Astrocyte of the hippocampus (primary cell): ENCODE results near the gene PPP1R3G.
A peak's percentile ranks its signal among the peaks of the same experiment; 100 is the strongest.
"Not testable (repeated sequence)": the region's sequence is repeated elsewhere in the genome, so short reads cannot be mapped to it uniquely, and the experiment has no call there.

ENCODE experiments used
- DNase-seq: peaks from one replicate; pipeline ENCODE4 v3.0.0; 2011; ENCODE audit warnings: low read depth, low spot score

Gene PPP1R3G

GRCh38 chr6:5084781-5085647, at the start of gene PPP1R3G:
Gene PPP1R3G (plus strand): TSS chr6:5085341. CDS start chr6:5085486, 145 bp downstream.
- peak; percentile 76 for DNase-seq

GRCh38 chr6:5036269-5036668, 48.9 kb upstream of the PPP1R3G start:
- DNase-seq = peak; percentile 67

GRCh38 chr6:5041955-5042354, 43.2 kb upstream of the PPP1R3G start:
- DNase-seq = no peak

- no peak for DNase-seq
These were observed 42.7 kb upstream of the PPP1R3G start for GRCh38 chr6:5042436-5042835.

- DNase-seq = no peak
These were observed 40.3 kb upstream of the PPP1R3G start for GRCh38 chr6:5044866-5045265.

DNA sequence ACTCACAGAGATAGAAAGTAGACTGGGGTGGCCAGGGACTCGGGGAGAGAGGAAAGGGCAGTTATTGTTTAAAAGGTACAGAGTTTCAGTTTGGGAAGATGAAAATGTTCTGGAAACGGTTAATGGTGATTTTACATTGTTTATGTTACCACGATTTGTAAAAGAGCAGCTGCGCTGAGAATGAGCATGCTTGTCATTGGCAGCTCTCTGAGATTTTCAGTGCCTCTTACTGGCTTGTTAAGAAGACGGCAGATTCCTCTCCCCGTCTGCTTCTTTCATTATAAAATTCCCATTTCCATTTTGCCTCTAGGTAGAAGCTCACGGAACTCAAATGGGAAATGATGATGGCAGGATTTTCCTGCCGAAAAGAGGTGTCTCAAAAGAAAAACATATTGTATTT, 39.7 kb upstream of the PPP1R3G start:
- DNase-seq = no peak

GRCh38 chr6:5046430-5046829, 38.7 kb upstream of the PPP1R3G start:
- DNase-seq = no peak

DNA sequence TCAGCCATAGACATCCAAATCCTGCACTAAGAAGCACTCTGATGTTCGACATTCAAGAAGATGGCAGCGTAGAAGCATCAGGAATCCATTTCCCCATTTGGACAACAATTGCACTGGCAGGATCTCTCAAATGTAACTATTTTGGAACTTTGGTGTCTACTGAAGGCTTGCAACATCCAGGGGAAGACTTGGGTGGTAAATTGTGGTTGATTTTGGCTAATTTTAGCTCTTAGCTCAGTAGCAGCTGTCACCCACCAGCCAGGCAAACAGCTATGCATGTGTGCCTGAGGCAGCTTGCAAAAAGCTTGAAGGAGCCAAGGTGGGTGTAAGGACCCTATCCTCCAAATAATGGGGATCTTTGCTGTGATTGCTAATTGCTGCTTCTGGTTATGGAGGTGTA, 35.1 kb upstream of the PPP1R3G start:
- DNase-seq = no peak

- DNase-seq = no peak
These were observed 33.7 kb upstream of the PPP1R3G start for GRCh38 chr6:5051394-5051793.

DNA sequence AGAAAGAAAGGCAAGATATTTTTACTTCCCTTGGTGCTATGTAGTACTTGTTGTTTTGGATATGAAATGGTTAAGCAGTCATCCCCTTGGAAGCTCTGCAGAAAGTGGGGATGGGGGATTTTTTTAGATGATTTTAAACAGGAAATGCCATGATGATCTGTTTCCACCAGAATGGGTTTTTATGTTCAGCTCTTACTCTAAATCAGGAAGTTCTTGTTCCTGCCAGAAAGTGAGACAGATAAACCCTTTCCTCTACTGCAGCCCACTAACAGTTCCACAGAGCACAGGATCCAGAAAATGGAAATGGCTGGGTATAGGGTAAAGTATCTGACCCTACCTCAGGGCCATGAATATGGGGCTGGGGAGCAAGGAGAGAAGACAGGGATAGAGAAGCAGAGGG, 32.1 kb upstream of the PPP1R3G start:
- no peak for DNase-seq

DNA sequence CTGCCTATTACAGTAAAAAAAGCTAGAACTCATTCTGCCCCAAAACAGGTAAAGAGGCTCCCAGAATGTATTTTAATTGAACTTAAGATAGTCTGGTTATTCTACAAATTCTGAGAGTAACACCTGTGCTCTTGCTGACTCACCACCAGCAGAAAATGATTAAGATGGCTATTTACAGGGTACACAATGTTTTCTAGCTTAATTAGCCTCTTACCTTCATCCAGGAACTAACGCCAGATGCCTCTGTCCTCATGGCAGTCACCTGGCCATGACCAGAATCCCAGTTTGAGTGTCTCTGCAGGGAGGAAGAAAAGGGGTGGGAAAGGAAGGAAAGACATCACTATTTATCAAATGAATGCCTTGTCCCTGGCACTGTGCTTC, 31.3 kb upstream of the PPP1R3G start:
- no peak for DNase-seq

- DNase-seq = no peak
These were observed 30.8 kb upstream of the PPP1R3G start for GRCh38 chr6:5054245-5054873.

GRCh38 chr6:5055118-5055517, 30.0 kb upstream of the PPP1R3G start:
- DNase-seq = no peak

DNA sequence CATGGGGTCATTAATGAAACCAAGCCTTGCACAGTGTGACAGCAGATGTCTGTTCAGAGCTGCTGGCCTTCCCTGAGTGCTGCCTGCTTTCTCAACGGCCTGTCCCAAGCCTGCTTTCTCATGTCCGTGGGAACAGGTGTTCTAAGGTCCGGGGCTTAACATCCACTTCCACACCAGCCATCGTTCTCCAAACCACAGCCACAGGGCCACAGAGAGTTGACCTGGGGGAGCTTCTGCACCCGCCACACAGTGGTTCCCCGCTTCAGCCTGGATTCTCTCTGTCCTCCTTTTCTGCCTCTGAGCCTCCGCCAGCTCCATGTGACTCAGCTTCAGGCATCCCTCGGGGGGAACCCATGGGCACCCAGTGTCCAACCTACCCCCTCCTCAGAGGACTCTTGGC, 26.9 kb upstream of the PPP1R3G start:
- peak; percentile 25 for DNase-seq

DNA sequence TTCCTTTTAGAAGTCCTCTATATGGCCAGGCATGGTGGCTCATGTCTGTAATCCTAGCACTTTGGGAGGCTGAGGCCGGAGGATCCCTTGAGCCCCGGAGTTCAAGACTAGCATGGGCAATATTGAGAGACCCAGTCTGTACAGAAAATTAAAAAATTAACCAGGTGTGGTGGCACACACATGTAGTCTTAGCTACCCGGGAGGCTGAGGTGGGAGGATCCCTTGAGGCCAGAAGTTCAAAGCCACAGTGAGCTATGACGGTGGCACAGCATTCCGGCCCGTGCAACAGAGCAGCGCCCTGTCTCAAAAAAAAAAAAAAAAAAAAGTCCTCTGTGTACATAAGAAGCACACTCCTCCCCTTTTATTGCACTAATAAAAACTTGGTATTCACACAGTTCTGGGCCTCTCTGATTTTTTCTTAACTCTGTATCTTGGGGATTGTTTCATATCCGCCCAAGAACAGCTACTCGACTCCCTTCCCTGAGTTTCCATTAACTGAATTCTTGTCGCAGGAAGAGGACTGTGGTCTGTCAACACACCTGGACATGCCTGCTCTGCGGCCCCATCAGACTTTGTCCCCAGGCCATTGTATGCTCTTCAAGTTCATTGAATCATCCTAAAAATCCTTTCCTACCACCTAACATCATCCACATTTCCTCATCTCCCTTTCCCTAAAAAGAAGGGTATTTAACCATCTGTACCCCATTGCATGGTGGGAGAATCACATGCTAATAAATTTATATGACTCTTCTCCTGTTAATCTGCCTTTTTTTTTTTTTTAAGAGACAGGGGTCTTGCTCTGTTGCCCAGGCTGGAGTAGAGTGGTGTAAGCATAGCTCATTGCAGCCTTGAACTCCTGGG, 25.9 kb upstream of the PPP1R3G start:
- DNase-seq = no peak

- DNase-seq = not testable (repeated sequence)
These were observed 24.7 kb upstream of the PPP1R3G start for GRCh38 chr6:5060439-5060838.

DNA sequence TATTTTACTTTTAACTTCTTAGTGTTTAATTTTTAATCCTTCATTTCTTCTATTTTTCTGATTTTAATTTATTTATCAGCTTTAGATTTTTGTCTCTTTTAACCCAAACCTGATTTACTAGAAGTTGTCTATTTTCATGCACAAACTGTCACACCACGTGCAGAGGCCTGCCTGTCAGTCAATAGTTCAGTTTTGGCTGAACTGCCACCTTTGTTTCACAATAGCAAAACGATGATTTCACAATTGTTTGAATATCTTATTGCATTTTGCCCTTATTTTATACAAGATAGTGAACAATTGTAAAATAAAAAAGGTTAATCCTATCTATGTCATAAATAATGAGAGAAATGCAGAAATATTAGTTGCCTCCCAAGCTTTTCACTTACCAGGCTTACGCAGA, 24.0 kb upstream of the PPP1R3G start:
- DNase-seq = no peak

DNA sequence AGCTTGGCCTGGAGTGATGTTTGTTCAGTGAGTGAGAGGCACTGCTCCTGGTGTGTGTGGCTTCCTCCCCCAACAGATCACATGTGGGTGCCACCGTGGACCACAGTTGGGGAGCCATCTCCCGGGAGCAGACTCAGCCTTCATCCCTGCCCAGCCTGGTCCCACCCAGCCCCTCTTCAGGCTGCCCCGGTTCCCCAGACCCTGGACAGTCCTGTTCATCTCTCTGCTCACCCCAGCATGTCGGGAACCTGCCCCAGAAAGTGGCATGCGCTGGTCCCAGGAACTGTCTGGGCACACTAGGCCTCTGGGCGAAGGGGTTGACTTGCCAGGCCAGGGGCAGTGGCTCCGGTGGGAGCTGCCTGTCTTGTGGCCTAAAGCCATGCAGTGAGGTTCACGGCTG, 21.5 kb upstream of the PPP1R3G start:
- DNase-seq = no peak

DNA sequence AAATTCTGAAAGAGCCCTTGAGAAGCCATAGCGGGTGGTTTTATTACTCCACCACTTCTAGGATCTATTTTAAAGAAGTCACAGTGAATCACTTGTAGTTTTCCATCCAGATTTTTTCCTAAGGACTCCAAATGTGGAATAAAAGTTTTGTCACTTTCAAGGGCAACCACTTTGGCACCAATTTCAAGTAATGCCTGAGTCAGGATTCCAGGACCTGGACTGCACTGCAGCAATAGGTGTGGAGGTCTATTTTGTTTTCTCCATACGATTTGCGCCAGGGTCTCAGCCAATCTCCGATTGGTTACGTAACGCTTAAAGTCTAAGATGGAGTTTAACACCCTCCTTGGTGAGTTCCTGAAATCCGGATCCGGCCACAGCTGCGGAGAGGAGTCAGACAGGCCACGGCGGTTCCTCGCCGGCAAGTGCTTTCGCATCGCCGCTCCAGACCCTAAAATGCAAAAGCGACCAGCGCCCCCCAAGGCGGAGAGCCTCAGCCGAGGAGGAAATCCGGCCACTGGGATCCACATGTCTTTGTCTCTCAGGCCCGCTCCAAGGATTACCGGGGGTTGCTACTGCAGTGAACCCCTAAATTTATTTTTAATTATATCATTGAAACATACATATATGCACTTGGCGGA, 18.6 kb upstream of the PPP1R3G start:
- no peak for DNase-seq

DNA sequence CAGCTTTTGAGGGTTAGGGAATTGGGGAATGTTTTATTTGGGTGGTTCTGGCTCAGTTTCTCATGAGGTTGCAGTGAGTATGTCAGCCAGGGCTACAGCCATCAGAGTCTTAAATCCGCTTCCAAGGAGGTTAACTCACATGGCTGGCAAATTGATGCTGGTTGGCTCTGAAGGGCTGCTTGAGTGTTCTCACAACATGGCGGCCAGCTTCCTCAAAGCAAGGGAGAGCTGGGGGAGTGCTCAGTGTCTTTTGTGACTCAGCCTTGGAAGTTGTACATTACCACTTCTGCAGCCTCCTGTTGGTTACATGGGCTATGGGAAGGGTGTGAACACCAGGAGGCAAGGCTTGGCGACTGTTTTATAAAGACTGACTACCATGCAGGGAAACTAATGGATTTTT, 17.8 kb upstream of the PPP1R3G start:
- no peak for DNase-seq

GRCh38 chr6:5068153-5068751, 16.9 kb upstream of the PPP1R3G start:
- no peak for DNase-seq
